Activated CD8-positive, alpha-beta T cell treated with anti-CD3 and anti-CD28 coated beads for 36 hours (primary cell): Measurements from ENCODE around the gene PFN3. TPM values are rescaled to one million over a fixed set of nuclear protein-coding genes. Genes with fewer than 3 reads are reported as not detected.
A peak's percentile ranks its signal among the peaks of the same experiment; 100 is the strongest.

ENCODE experiments used
- ATAC-seq: fragments of 200-7000 bp; cut with Tn5 transposase; one replicate; pipeline ENCODE4 v1.10.0; 2021; ENCODE audit warnings: mild to moderate bottlenecking, moderate library complexity
- CTCF ChIA-PET: fragments of 350-600 bp; sonication (Branson Sonifier 250); formaldehyde crosslinking; loops from one replicate; lab custom pipeline; 2021; ENCODE audit warnings: antibody characterized with exemption; lab: Charles Lee
- POLR2A ChIA-PET: fragments of 350-600 bp; sonication (Branson Sonifier 250); formaldehyde crosslinking; loops from one replicate; lab custom pipeline; 2021; ENCODE audit warnings: antibody characterized with exemption; lab: Charles Lee
- DNase-seq: peaks from one replicate; pipeline ENCODE4 v3.0.0-alpha.2; 2020
- H3K27ac Mint-ChIP-seq: one replicate; pipeline ENCODE4 v1.8.0; 2021; ENCODE audit warnings: mild to moderate bottlenecking, mixed read lengths
- H3K27me3 Mint-ChIP-seq: one replicate; pipeline ENCODE4 v1.8.0; 2021; ENCODE audit warnings: mixed read lengths
- H3K36me3 Mint-ChIP-seq: one replicate; pipeline ENCODE4 v1.8.0; 2021; ENCODE audit warnings: low read depth, mixed read lengths
- H3K4me1 Mint-ChIP-seq: one replicate; pipeline ENCODE4 v1.8.0; 2021; ENCODE audit warnings: low read depth, mixed read lengths
- H3K4me3 Mint-ChIP-seq: one replicate; pipeline ENCODE4 v1.8.0; 2021; ENCODE audit warnings: mild to moderate bottlenecking, moderate library complexity, mixed read lengths
- H3K9me3 Mint-ChIP-seq: one replicate; pipeline ENCODE4 v1.8.0; 2021; ENCODE audit warnings: mixed read lengths
- intact Hi-C: fragments of 100-400 bp; cut with micrococcal nuclease; formaldehyde crosslinking; loops from one replicate; pipeline ENCODE4 v1.10.0; 2022
- total RNA-seq, 2 experiments: library from RNA; stranded (reverse); gene quantifications; one replicate each; pipeline ENCODE4 v1.2.3, GENCODE V29; 2021
- TF ChIP-seq, protein P1 (sequence below): fragments of 200-600 bp; IDR thresholded peaks from one replicate; pipeline ENCODE4 v1.8.0; 2022; ENCODE audit warnings: antibody characterized with exemption, mild to moderate bottlenecking

The PFN3 gene, protein sequence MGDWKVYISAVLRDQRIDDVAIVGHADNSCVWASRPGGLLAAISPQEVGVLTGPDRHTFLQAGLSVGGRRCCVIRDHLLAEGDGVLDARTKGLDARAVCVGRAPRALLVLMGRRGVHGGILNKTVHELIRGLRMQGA
- total RNA-seq = not detected

DNA sequence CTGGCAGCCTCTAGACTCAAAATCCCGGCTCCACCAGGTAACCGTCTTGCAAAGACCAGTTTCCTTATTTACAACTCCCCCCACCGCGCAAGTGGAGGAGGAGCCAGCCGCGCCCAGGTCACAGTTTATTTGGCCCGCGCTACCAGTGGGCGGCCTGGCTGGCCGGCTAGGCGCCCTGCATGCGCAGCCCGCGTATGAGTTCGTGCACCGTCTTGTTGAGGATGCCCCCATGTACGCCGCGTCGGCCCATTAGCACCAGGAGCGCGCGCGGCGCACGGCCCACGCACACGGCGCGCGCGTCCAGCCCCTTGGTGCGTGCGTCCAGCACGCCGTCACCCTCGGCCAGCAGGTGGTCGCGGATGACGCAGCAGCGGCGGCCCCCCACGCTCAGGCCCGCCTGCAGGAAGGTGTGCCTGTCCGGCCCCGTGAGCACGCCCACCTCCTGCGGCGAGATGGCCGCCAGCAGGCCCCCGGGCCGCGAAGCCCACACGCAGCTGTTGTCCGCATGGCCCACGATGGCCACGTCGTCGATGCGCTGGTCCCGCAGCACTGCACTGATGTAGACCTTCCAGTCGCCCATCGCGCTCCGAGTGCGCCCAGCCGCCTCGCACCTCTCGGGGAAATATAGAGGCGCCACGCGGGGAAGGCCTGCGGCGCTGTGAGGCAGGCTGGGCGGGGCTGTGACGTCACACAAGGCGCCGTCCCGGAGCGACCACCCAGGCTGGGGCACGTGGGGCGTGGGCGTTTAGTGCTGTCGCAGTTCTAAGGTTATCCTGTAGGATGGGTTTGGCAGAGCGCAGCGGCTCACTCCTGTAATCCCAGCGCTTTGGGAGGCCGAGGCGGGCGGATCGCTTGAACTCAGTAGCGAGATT is at the start of gene PFN3:
PFN3 (minus strand) TSS at position 665 of the 872 bp plus-strand sequence; CDS start at position 580, 85 bp downstream.
- no peak within 1 kb of the TSS for H3K4me3 Mint-ChIP-seq
- ChIA-PET POLR2A (interaction anchor here (6.8 to 7.4 kb wide), 2 partner anchors 44 to 54 kb away, joined by 72 to 140 read pairs; partner anchors contain the start of gene PRR7), CTCF (interaction anchor here (0.9 to 10.5 kb wide), 8 partner anchors 9 to 89 kb away, joined by 3 to 415 read pairs (median 62); partner anchors contain the start of genes GRK6, MXD3 and PRR7)
- TF ChIP-seq, protein P1, sequence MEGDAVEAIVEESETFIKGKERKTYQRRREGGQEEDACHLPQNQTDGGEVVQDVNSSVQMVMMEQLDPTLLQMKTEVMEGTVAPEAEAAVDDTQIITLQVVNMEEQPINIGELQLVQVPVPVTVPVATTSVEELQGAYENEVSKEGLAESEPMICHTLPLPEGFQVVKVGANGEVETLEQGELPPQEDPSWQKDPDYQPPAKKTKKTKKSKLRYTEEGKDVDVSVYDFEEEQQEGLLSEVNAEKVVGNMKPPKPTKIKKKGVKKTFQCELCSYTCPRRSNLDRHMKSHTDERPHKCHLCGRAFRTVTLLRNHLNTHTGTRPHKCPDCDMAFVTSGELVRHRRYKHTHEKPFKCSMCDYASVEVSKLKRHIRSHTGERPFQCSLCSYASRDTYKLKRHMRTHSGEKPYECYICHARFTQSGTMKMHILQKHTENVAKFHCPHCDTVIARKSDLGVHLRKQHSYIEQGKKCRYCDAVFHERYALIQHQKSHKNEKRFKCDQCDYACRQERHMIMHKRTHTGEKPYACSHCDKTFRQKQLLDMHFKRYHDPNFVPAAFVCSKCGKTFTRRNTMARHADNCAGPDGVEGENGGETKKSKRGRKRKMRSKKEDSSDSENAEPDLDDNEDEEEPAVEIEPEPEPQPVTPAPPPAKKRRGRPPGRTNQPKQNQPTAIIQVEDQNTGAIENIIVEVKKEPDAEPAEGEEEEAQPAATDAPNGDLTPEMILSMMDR = no peak
- H3K36me3 Mint-ChIP-seq = no peaks in the 10 kb centered on the region
- ATAC-seq (no peak), DNase-seq (peak; percentile 47)
- H3K9me3 Mint-ChIP-seq = no peaks in the 10 kb centered on the region
- peaks cover 23% of the 10 kb centered on the region for H3K27me3 Mint-ChIP-seq
- intact Hi-C loops = loop anchor here (10.0 kb wide), 1 partner anchor 85 kb away; the partner anchor contains the start of gene MXD3
- no peak within 1 kb of the TSS for H3K27ac Mint-ChIP-seq
- peaks cover 19% of the 10 kb centered on the region for H3K4me1 Mint-ChIP-seq

DNA sequence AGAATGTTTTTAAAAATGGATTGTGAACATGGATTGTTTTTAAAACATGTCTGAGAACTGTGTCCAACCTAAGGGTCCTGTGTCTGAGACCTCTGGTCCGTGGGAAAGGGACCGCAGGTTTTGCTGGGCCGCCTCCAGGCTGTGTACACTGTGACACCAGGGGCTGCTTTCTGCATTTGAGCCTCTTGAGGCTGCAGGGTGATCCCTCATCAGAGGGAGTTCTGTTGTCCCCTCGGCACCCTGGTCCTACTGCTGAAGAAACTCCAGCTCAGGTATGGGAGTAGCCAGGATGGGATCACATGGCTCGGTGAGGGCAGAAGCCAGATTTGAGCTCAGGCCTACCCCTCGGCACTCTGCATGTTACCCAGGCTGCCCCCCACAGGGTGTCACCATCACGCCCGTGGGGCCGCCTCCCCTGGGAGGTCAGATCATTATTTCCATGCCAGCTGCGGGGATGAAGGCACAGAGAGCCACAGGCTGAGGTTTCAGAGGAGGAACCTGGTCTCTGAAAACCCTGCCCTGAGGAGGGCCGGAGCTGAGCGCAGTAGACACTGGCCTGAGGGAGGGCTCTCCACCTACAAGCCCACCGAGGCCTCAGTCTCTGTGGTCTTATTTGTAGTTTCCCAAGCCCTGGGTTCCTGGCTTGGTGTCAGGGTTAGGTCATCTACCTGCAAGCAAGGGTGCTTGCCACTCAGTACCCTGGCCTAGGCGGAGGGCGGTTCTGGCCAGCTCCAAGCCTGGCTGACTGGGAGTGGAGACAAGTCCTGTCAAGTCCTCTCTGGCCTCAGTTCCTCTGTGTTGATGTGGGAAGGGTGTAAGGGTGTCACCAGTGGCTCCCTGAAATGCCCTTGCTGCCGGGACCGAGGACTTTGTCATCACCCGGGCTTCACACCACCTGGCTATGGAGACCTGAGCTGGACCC is 48.9 kb upstream of the PFN3 start:
- ChIA-PET CTCF (interaction anchor here (0.8 to 17.9 kb wide), 8 partner anchors 8 to 139 kb away, joined by 3 to 415 read pairs (median 6); partner anchors contain the start of genes F12 and PFN3), POLR2A (interaction anchor here (0.8 to 22.1 kb wide), 9 partner anchors 8 to 63 kb away, joined by 3 to 606 read pairs (median 10); partner anchors contain the start of genes DBN1 and GRK6)
- H3K4me3 Mint-ChIP-seq = no peak overlapping the region
- H3K27ac Mint-ChIP-seq = no peak overlapping the region
- intact Hi-C loops = loop anchor here (5.0 kb wide), 1 partner anchor 132 kb away; no protein-coding TSS in a partner anchor
- no peak for DNase-seq
- TF ChIP-seq, protein P1 = no peak
- no peak for ATAC-seq
- no peaks in the 10 kb centered on the region for H3K27me3 Mint-ChIP-seq
- no peaks in the 10 kb centered on the region for H3K9me3 Mint-ChIP-seq
- peaks cover 48% of the 10 kb centered on the region for H3K4me1 Mint-ChIP-seq
- H3K36me3 Mint-ChIP-seq = peaks cover 8% of the 10 kb centered on the region

DNA sequence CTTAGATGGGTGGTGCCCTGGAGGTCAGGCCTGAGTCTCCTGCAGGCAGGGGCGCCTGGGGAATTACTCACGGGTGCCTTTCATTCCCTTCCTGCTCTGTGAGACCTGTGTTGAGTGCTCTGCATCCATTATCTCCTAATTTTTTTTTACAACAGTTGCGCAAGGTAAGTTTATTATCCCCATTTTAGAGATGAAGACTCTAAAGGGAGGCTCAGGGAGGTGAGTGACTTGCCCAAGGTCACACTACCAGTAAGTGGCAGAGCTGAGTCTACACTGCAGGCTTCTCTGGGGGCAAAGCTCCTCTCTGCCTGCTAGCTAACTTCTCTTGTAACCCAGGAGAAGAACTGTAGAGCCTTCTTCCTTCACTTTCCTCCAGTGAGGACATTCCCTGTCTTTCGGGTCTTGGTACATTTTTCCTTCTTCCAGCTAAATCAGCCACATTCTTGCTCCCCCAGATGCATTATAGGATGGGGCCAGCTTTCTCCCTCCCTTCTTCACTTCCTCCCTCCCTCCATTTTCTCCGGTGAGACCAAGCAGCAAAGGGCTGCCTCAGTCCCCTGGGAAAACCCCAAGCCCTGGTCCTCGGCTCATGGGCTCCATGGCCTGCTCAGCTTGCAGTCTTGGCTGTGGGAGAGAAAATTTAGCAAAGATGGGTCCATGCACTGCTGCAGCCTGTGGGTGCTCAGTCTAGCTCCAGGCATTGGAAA is 47.9 kb upstream of the PFN3 start:
- TF ChIP-seq, protein P1 = no peak
- intact Hi-C loops = no loop called here
- peak overlapping the region; percentile 79 for H3K4me3 Mint-ChIP-seq
- ChIA-PET POLR2A (interaction anchor here (0.8 to 22.1 kb wide), 15 partner anchors 7 to 315 kb away, joined by 3 to 606 read pairs (median 10); partner anchors contain the start of genes DBN1, GRK6, NSD1 and PFN3), CTCF (interaction anchor here (0.8 to 17.9 kb wide), 11 partner anchors 9 to 139 kb away, joined by 3 to 415 read pairs (median 6); partner anchors contain the start of genes F12 and PFN3)
- DNase-seq (no peak), ATAC-seq (no peak)
- H3K27me3 Mint-ChIP-seq = no peaks in the 10 kb centered on the region
- peaks cover 7% of the 10 kb centered on the region for H3K36me3 Mint-ChIP-seq
- no peaks in the 10 kb centered on the region for H3K9me3 Mint-ChIP-seq
- peak overlapping the region; percentile 79 for H3K27ac Mint-ChIP-seq
- peaks cover 48% of the 10 kb centered on the region for H3K4me1 Mint-ChIP-seq

DNA sequence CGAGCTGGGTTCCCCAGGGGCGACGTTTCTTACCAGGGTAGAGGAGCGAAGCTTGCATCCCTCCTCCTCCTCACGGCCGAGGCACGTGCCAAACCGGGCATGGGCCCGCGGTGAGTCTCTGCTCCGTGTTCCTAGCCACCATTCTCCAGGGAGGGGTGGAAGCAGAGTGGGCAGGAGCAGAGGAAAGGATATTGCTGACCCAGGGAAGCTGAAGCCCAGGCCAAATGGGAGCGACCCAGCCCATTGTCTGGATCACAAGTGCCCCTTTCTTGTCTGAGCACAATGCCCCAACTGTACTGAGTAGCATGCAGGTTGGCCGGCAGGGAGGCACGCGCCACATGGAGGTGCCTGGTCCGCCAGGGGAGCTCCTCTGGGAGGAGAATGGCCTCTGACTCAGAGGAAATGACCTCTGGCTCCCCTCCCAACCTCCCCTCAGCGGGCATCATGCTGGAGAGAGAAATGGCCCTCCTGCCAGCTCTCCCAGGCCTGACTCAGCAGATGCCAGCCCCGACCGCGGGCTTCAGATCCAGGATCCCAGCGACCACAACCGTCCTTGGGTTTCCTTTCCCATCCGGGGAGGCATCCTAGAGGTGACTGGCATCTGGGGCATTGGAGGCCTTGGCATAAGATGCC is 47.3 kb upstream of the PFN3 start:
- Mint-ChIP-seq H3K4me3 (peak overlapping the region; percentile 79), H3K9me3 (no peaks in the 10 kb centered on the region), H3K27me3 (no peaks in the 10 kb centered on the region), H3K4me1 (peaks cover 43% of the 10 kb centered on the region), H3K36me3 (peaks cover 7% of the 10 kb centered on the region), H3K27ac (peak overlapping the region; percentile 79)
- POLR2A ChIA-PET = interaction anchor here (0.8 to 22.1 kb wide), 13 partner anchors 7 to 314 kb away, joined by 3 to 606 read pairs (median 13); partner anchors contain the start of genes DBN1, F12, GRK6 and NSD1
- intact Hi-C loops = no loop called here
- ATAC-seq (no peak), DNase-seq (peak; percentile 59)
- CTCF ChIA-PET = interaction anchor here (1.2 to 17.9 kb wide), 10 partner anchors 7 to 138 kb away, joined by 4 to 415 read pairs (median 8); partner anchors contain the start of genes F12 and PFN3
- TF ChIP-seq, protein P1 = no peak
